Stimulated activated CD8-positive, alpha-beta memory T cell treated with anti-CD3 and anti-CD28 coated beads, Interleukin-12 subunit alpha, Interleukin-12 subunit beta, amount 100 ng/mL, for 4 hours (primary cell): Measurements from ENCODE around the gene PASD1.

Source experiments
- DNase-seq: peaks from one replicate; pipeline ENCODE4 v3.0.0-alpha.2; 2020; ENCODE audit warnings: low read depth

The PASD1 gene

GRCh38 chrX:151701531-151701930 lies 138.1 kb downstream of the PASD1 start:
- no peak for DNase-seq

GRCh38 chrX:151702026-151702714 lies 138.7 kb downstream of the PASD1 start:
- no peak for DNase-seq

GRCh38 chrX:151702741-151703340 lies 139.4 kb downstream of the PASD1 start:
- DNase-seq = no peak

- DNase-seq = no peak
Measured at GRCh38 chrX:151703487-151703886, 140.0 kb downstream of the PASD1 start.

- no peak for DNase-seq
Measured at GRCh38 chrX:151704041-151704663, 140.7 kb downstream of the PASD1 start.

GRCh38 chrX:151708821-151709220 lies 145.3 kb downstream of the PASD1 start:
- no peak for DNase-seq

GRCh38 chrX:151710457-151710856 lies 147.0 kb downstream of the PASD1 start:
- no peak for DNase-seq

- DNase-seq = no peak
Measured at GRCh38 chrX:151711154-151711553, 147.7 kb downstream of the PASD1 start.

- DNase-seq = no peak
Measured at GRCh38 chrX:151711787-151712186, 148.3 kb downstream of the PASD1 start.

- no peak for DNase-seq
Measured at GRCh38 chrX:151712253-151712652, 148.8 kb downstream of the PASD1 start.

GRCh38 chrX:151713849-151714248 lies 150.4 kb downstream of the PASD1 start:
- no peak for DNase-seq

GRCh38 chrX:151714362-151714761 lies 150.9 kb downstream of the PASD1 start:
- DNase-seq = no peak

- DNase-seq = no peak
Measured at GRCh38 chrX:151715752-151716151, 152.3 kb downstream of the PASD1 start, which contains the start of gene FATE1. FATE1 (plus strand) TSS chrX:151716035; CDS start chrX:151716120, 85 bp downstream.

GRCh38 chrX:151722241-151722846 lies 158.9 kb downstream of the PASD1 start:
- DNase-seq = no peak

GRCh38 chrX:151723156-151723760 lies 159.8 kb downstream of the PASD1 start:
- no peak for DNase-seq

- no peak for DNase-seq
Measured at GRCh38 chrX:151724563-151725337, 161.3 kb downstream of the PASD1 start.

- DNase-seq = no peak
Measured at GRCh38 chrX:151725338-151725614, 161.8 kb downstream of the PASD1 start.
